NCI-H82 treated with DMSO at 0.1 percent for 48 hours (cell line): ENCODE results near the gene TYRO3.

Experiments
- DNase-seq: peaks from one replicate; lab custom pipeline; 2025; ENCODE audit not compliant: unreplicated experiment; lab: John Stamatoyannopoulos, UW

The TYRO3 gene

DNA sequence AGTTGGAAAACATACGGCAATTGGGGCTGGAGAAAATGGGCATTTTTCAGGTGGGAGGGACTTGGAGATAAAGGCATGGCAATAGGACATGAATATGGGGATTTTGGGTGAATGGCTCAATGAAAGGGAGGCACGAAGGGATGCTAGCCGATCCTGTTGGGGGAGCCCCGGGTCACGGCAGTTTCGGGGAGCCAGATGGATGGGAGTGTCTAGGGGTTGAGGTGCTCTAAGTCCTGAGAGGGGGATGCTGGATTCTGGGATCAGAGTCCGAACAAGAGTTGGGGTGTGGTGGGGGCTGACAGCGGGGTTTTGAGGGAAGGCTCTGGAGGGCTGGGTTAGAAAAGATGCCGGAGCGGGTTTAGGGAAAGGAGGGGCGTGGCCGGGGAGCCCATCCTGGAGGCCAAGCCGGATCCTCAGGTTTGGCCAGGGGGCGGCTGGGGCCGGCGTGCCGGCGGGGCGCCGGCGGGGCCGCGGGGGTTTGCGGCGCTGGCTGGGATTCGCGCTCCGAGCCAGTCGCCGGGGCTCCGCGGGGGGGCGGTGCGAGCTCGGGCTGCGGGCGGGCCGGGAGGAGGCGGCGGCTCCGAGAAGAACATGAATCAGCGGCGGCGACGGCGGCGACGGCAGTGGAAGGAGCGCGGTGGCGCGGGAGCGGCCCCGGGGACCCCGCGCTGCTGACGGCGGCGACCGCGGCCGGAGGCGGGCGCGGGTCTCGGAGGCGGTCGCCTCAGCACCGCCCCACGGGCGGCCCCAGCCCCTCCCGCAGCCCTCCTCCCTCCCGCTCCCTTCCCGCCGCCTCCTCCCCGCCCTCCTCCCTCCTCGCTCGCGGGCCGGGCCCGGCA is at the start of gene TYRO3:
Gene TYRO3 (plus strand): TSS at position 813 of the 839 bp plus-strand sequence. CDS start 46 bp downstream, outside the sequence.
- no peak for DNase-seq

- no peak for DNase-seq
These were observed 48.3 kb upstream of the TYRO3 start for GRCh38 chr15:41510728-41511127.

GRCh38 chr15:41511331-41511898 is 47.6 kb upstream of the TYRO3 start:
- no peak for DNase-seq

GRCh38 chr15:41511899-41512369 is 47.1 kb upstream of the TYRO3 start:
- DNase-seq: no peak

- no peak for DNase-seq
These were observed 46.5 kb upstream of the TYRO3 start for GRCh38 chr15:41512512-41512939.

- DNase-seq: no peak
These were observed 46.0 kb upstream of the TYRO3 start for GRCh38 chr15:41512940-41513505.

DNA sequence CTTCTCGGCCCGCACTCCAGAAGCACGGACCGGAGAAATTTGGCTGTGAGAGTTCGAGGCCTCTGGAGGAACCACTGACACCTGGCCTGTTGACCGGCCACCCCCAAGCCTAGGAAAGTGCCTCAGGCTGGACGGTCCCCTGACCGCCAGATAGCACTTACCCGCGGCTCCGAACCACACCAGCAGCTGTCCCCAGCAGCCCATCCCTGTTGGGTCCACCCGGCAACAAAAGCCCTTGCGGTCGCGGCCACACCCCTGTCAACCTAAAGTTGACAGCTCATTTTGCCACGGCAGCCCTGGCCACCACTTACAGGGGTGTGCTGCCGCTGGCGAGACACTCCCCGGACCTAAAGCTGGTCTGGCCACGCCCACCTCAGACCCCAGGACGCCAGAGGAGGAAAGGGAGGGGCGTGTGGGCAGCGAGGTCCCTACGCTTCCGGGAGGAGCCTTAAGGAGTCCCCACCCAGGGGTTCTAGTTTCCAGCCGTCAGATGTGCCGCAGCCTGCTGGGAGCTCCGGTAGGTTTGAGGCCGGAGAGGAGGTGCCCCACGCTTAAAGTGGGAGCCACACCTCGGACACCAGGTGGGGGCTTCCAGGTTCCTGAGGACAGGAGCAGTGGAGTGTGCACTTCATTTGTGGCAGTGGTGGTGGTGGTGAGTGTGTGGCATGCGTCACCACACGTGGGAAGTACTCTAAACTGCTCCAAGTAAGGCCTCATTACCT is 45.3 kb upstream of the TYRO3 start, which contains the start of gene LTK:
Gene LTK (minus strand): TSS at position 322 of the 722 bp plus-strand sequence. CDS start 118 bp downstream, at position 204.
- peak; percentile 49 for DNase-seq

DNA sequence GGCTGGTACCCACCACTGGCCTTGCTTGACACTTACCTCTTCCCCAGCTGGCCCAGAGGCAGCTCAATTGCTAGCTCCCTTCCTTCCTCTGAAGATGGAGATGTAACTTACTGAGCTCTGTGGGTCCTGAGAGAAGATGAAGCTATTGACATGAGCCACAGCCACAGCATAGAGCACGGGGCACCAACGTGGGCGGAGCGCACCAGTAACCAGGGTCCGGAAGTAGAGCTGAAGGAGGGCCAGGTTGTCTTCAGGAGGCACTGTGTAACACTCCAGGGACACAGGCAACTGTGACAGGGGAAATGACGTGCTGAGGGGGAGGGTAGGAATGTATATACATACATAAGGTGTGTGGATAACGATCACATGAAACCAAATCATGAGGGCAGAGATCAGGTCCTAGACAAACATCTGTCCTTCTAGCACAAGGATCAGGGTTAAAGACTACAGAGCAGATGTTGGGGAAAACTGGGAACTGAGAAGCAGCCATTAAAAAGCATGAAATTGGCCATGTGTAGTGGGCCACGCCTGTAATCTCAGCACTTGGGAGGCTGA is 41.0 kb upstream of the TYRO3 start:
- no peak for DNase-seq

- no peak for DNase-seq
These were observed 38.4 kb upstream of the TYRO3 start for GRCh38 chr15:41520636-41521035.

DNA sequence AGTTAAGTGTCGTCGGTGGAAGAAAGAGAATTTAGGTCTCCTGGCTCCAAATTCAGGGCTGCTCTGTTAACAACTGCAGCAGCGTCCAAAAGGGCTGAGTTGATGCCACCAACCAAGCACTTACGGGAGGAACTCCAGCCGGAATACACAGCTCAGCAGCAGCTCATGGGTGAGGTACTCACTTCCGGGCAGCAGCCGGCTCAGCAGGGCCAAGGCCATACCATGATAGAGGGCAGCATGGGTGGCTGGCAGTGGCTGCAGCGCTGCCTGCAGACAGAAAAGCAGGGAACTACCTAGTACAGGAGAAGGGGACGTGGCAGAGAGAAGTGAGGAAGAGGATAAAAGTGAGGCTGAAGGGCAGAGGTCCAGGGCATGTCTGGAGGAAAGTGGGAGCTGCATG is 37.4 kb upstream of the TYRO3 start:
- no peak for DNase-seq

GRCh38 chr15:41523097-41523496 is 35.9 kb upstream of the TYRO3 start:
- no peak for DNase-seq

DNA sequence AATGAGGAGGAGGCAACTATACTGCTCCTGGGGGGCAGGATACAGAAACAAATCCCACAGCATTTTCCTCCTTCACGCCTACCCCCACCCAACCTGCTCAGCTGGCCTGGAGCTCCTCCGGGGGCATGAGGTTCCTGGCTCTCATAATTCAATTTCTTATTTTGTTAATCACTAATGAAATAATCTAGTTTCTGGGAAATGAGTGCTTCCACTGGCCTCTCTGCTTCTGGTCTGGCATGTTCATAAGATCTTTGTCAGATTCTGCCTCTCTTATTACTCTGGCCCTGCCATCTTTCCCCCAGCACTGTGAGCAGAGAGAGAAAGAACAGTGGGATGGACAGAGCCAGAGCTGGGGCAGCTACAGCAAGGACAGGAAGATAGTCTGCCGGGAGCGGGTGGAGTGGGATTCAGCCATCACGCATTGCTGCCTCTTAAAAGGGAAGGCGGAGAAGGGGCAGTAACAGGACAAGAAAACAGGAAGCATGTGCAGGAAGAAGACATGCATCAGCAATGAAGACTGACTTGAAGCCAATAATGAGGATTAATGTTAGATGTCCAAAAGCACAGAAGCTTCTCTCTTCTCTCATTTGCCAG is 28.6 kb upstream of the TYRO3 start:
- no peak for DNase-seq

GRCh38 chr15:41535544-41535943 is 23.5 kb upstream of the TYRO3 start:
- no peak for DNase-seq

- no peak for DNase-seq
These were observed 22.1 kb upstream of the TYRO3 start for GRCh38 chr15:41536866-41537265.

DNA sequence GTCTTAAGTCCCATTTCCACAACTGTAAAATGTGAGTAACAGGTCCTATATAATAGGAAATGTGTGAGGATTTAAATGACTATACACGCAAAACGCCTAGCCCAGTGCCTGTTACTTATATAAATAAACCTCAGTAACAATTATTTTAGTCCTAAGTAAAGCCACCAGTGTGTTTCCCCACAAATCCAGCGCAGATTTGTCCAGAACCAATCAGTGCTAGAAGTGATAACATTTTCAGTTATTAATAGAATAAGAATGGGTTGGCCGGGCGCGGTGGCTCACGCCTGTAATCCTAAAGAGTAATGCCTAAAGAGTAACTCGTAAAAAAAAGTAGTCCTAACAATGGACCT is 15.5 kb upstream of the TYRO3 start:
- DNase-seq: no peak

- DNase-seq: no peak
These were observed 14.4 kb upstream of the TYRO3 start for GRCh38 chr15:41544650-41545015.

- no peak for DNase-seq
These were observed 13.8 kb upstream of the TYRO3 start for GRCh38 chr15:41545218-41545617.

DNA sequence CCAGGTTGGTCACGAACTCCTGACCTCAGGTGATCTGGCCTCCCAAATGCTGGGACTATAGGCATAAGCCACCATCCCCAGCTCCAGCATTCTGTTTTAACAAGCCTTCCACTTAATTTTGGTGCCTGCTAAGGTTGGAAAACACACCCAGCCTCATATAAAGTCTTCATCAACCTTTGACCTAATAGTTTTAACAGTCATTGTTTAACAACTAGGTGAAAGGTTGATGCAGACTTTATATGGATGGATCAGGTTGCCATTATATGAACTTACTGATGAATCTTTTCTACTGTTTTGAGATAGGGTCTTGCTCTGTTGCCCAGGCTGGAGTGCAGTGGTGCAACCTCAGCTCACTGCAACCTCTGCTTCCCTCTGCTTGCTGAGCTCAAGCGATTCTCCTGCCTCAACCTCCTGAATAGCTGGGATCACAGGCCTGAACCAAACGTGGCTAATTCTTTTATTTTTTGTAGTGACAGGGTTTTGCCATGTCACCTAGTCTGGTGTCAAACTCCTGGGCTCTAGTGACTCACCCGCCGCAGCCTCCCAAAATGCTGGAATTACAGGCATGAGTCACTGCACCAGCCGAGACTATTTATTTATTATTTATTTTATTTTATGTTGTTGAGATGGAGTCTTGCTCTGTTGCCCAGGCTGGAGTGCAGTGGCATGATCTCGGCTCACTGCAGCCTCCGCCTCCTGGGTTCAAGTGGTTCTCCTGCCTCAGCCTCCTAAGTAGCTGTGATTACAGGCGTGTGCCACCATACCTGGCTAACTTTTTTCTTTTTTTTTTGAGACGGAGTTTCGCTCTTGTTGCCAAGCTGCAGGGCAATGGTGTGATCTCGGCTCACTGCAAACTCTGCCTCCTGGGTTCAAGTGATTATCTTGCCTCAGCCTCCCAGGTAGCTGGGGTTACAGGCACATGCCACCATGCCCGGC is 11.9 kb upstream of the TYRO3 start:
- DNase-seq: no peak

DNA sequence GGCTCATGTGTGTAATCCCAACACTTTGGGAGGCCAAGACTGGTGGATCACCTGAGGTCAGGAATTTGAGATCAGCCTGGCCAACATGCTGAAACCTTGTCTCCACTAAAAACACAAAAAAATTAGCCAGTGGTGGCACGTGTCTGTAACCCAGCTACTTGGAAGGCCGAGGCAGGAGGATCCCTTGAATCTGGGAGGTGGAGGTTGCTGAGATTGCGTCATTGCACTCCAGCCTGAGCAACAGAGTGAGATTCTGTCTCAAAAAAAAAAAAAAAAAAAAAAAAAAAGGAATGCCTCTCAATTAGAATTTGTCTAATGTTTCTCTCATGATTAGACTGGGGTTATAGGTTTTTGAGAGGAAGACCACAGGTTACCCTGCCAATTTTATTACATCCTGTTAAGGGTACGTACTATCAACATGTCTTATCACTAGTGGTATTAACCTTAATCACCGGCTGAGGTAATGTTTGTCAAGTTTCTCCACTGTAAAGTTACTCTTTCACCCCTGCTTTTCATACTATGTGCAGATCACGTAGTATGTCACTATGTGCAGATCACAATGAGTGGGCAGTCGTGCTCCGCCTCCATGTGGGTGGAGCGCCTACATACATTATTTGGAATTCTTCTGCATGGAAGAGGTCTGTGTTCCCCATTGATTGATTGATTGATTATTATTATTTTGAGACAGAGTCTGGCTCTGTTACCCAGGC is 8.8 kb upstream of the TYRO3 start:
- no peak for DNase-seq
